ENCODE measurements around the gene CFC1. TPM values are rescaled to one million over a fixed set of nuclear protein-coding genes. Genes with fewer than 3 reads are reported as not detected.

The CFC1 gene
- total RNA-seq, result not detected in 2 replicates

DNA sequence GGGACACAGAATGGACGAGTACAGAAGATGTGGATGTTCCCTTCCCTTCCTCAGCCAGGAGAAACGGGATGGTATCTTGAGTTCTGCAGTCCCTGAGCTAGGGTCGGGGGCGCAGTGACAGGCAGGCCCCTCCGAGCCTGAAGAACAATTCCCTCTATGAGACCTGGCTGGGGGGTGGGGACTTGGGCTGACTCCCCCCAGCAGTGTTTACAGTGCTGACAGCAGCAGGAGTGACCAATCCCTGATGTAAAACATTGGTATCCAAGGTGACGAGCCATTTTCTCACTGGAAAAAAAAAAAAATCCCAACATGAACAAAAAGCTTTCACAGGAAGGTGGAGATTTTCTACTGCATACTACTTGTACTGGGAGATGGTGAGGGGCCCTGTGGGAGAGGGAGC lies at the start of gene CFC1:
TSS of gene CFC1 (minus strand) at position 183 of the 400 bp plus-strand sequence. CDS start 288 bp downstream, outside the sequence.

GRCh38 chr2:130611140-130611539 lies 11.8 kb upstream of the CFC1 start, which contains the start of gene POTEJ:
Gene POTEJ (plus strand): TSS chr2:130611440. CDS start chr2:130611533, 93 bp downstream.

Small RNA genes within 50 kb of the gene (small RNA-seq; reads per million reads assigned to genes)
- gene RF00017 (not detected), gene RNU6-848P (not detected)

Other genes with a start within 250 kb of the CFC1 start
- gene PTPN18, start 243.5 kb downstream of the CFC1 start, total RNA-seq, result 20.5 and 21.4 TPM in 2 replicates
- not detected in 2 replicates for gene POTEI, start 90.2 kb downstream of the CFC1 start, total RNA-seq
- gene CFC1B, start 78.4 kb downstream of the CFC1 start, total RNA-seq, result not detected in 2 replicates
- not detected in 2 replicates for gene POTEJ, start 11.9 kb upstream of the CFC1 start, total RNA-seq
- not detected in 2 replicates for gene GPR148, start 129.5 kb upstream of the CFC1 start, total RNA-seq
- not detected in 2 replicates for gene AMER3, start 156.0 kb upstream of the CFC1 start, total RNA-seq
- gene ARHGEF4, start 237.3 kb upstream of the CFC1 start, total RNA-seq, result 2.4 and 5.5 TPM in 2 replicates

Measured in hair follicle dermal papilla cell (primary cell).